DND-41 (cell line): ENCODE results near the gene CHCHD3.
A peak's percentile ranks its signal among the peaks of the same experiment; 100 is the strongest.

Source experiments
- ATAC-seq: fragments of 200-7000 bp; cut with Tn5 transposase; 3 replicates; pipeline ENCODE4 v1.9.1; 2021; ENCODE audit warnings: low read depth; ENCODE audit not compliant: insufficient read depth
- DNase-seq: peaks from one replicate; pipeline ENCODE4 v3.0.0-alpha.2; 2020
- H2AFZ ChIP-seq: 2 replicates; pipeline ENCODE4 v1.6.0; 2012; ENCODE audit warnings: low read depth, low read length
- H3K27ac ChIP-seq: 2 replicates; pipeline ENCODE4 v1.5.1; 2012; ENCODE audit warnings: low read length, inconsistent platforms
- H3K27me3 ChIP-seq: fragments of 200-600 bp; sonication (generic); 2 replicates; pipeline ENCODE4 v1.6.0; 2012; ENCODE audit warnings: low read length, mild to moderate bottlenecking, inconsistent platforms; ENCODE audit not compliant: insufficient read depth, poor library complexity
- H3K36me3 ChIP-seq: 2 replicates; pipeline ENCODE4 v1.5.1; 2012; ENCODE audit warnings: low read length, inconsistent platforms; ENCODE audit not compliant: insufficient read depth
- H3K4me1 ChIP-seq: 2 replicates; pipeline ENCODE4 v1.5.1; 2012; ENCODE audit warnings: mild to moderate bottlenecking, low read length; ENCODE audit not compliant: insufficient read depth
- H3K4me2 ChIP-seq: 2 replicates; pipeline ENCODE4 v1.6.0; 2012; ENCODE audit warnings: mild to moderate bottlenecking, moderate library complexity, low read length, inconsistent platforms; ENCODE audit not compliant: insufficient read depth
- H3K4me3 ChIP-seq, 2 experiments: fragments of 200-600 bp in 1 of 2; shearing (Covaris generic) in 1 of 2; 2 replicates each; pipeline ENCODE4 v1.5.1; 2012 to 2016; ENCODE audit warnings: inconsistent platforms in 2 of 2, low read length in 2 of 2, mild to moderate bottlenecking in 2 of 2, low read depth in 1 of 2, moderate library complexity in 1 of 2
- H3K79me2 ChIP-seq: 2 replicates; pipeline ENCODE4 v1.6.0; 2012; ENCODE audit warnings: low read length, inconsistent platforms; ENCODE audit not compliant: insufficient read depth
- H3K9ac ChIP-seq: 2 replicates; pipeline ENCODE4 v1.6.0; 2012; ENCODE audit warnings: low read depth, mild to moderate bottlenecking, inconsistent platforms, low read length, moderate library complexity
- H3K9me3 ChIP-seq: 2 replicates; pipeline ENCODE4 v1.5.1; 2012; ENCODE audit warnings: low read length, moderate library complexity, mild to moderate bottlenecking, inconsistent platforms; ENCODE audit not compliant: insufficient read depth, severe bottlenecking
- H4K20me1 ChIP-seq: 2 replicates; pipeline ENCODE4 v1.6.0; 2012; ENCODE audit warnings: low read length; ENCODE audit not compliant: insufficient read depth
- CTCF ChIP-seq: IDR thresholded peaks from 2 replicates; pipeline ENCODE4 v1.5.1; 2012; ENCODE audit warnings: borderline replicate concordance, low read length, moderate library complexity, mild to moderate bottlenecking; ENCODE audit not compliant: poor library complexity, severe bottlenecking; ENCODE audit errors: extremely low read depth
- EZH2 ChIP-seq: IDR thresholded peaks from 3 replicates; pipeline ENCODE4 v1.6.1; 2012; ENCODE audit warnings: borderline replicate concordance, low read depth, mild to moderate bottlenecking, moderate library complexity, low read length, inconsistent platforms; ENCODE audit not compliant: severe bottlenecking

Gene CHCHD3

DNA sequence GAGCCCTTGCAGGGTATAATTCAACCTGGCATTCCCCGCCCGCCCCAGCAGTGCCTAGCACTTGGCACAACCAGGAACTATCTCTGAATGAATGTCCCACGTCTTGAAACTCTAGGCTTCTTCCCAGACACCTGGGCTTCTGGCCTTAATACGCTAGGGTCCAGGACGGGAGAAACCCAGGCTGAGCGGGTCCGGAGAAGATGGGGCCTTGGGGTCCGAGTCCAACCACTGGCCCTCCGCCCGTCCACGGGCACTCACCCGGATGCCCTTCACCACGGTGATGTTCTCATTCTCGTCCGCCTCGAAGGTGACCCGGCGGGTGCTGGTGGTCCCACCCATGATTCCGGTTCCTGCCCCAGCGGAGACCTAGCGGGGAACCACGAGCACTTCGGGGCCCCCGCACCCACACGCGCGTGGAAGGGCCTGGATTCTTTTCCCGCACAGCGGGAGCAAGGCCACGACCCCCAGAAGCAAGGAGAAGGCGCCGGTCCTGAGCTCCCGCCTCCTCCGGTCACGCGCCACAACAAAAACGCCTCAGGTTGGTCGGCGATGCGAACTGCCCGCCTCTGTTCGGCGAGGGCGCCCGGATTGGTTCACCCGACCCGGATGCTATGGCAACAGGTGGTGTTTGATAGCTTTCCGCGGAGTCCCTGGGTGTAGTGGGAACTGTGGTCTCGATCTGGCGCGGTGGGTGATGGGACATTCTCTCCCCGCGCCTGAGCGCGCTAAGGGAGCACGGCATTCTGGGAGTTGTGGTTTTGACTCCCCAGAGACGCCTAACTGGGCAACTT, at the start of gene CHCHD3:
Gene CHCHD3, minus strand, starts transcription at position 492 of the 791 bp plus-strand sequence. Its CDS starts 153 bp downstream, at position 339.
- Histone ChIP-seq H4K20me1 (peaks cover 31% of the 10 kb centered on the region), H3K4me2 (peak within 1 kb of the TSS; percentile 92), H3K79me2 (peaks cover 51% of the 10 kb centered on the region), H3K36me3 (peaks cover 15% of the 10 kb centered on the region), H3K4me1 (peaks cover 28% of the 10 kb centered on the region), H3K27ac (peak within 1 kb of the TSS; percentile 85), H3K4me3 (peak within 1 kb of the TSS; percentile 95 to 96), H3K9ac (peak within 1 kb of the TSS; percentile 89), H2AFZ (peak within 1 kb of the TSS; percentile 88), H3K9me3 (no peaks in the 10 kb centered on the region), H3K27me3 (no peaks in the 10 kb centered on the region)
- DNase-seq: peak; percentile 99
- TF ChIP-seq EZH2: no peak
- TF ChIP-seq CTCF: no peak
- peak; percentile 98 for ATAC-seq

DNA sequence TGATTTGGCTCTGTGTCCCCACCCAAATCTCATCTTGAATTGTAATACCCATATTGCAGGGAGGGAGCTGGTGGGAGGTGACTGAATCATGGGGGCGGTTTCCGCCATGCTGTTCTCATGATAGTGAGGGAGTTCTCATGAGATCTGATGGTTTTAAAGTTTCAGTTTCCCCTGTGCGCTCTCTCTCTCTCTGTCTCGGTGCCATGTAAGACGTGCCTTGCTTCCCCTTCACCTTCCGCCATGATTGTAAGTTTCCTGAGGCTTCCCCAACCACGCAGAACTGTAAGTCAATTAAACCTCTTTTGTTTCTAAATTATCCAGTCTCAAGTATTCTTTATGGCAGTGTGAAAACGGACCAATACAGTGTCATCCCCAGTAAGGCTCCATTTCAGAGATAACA, 48.3 kb upstream of the CHCHD3 start:
- Histone ChIP-seq H3K4me1 (no peaks in the 10 kb centered on the region), H3K36me3 (no peaks in the 10 kb centered on the region), H3K27ac (no peak overlapping the region), H3K4me3 (no peak overlapping the region), H2AFZ (no peak overlapping the region), H4K20me1 (no peaks in the 10 kb centered on the region), H3K27me3 (no peaks in the 10 kb centered on the region), H3K79me2 (no peaks in the 10 kb centered on the region), H3K9ac (no peak overlapping the region), H3K9me3 (no peaks in the 10 kb centered on the region), H3K4me2 (no peak overlapping the region)
- no peak for ATAC-seq
- no peak for DNase-seq
- no peak for TF ChIP-seq CTCF

DNA sequence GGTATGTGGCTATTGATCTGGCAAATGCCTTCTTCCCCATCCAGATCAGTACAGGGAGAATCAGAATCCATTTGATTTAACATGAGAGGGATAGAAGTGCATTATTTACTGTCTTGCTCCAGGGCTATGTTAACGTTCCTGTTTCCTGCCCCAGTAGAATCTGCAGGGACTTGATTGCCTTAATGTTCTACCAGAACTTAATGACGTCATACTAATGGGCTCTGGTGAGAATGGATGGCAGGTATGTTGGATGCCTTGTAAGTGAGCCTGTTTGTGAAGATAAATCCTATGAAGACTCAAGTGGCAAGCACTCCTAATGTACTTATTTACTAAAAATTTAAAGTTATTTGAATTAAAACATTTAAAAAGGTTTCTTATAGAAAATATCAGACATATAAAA, 44.5 kb upstream of the CHCHD3 start:
- DNase-seq (no peak), ATAC-seq (no peak)
- no peaks in the 10 kb centered on the region for H3K9me3 ChIP-seq
- TF ChIP-seq CTCF (no peak), EZH2 (no peak)
- no peak overlapping the region for H3K27ac ChIP-seq
- H4K20me1 ChIP-seq: no peaks in the 10 kb centered on the region
- no peak overlapping the region for H2AFZ ChIP-seq
- H3K4me1 ChIP-seq: no peaks in the 10 kb centered on the region
- H3K4me3 ChIP-seq: no peak overlapping the region
- no peak overlapping the region for H3K9ac ChIP-seq
- no peaks in the 10 kb centered on the region for H3K27me3 ChIP-seq
- H3K79me2 ChIP-seq: no peaks in the 10 kb centered on the region
- H3K4me2 ChIP-seq: no peak overlapping the region
- H3K36me3 ChIP-seq: no peaks in the 10 kb centered on the region

- Histone ChIP-seq H3K4me3 (no peak overlapping the region), H3K27ac (no peak overlapping the region), H3K36me3 (no peaks in the 10 kb centered on the region), H4K20me1 (no peaks in the 10 kb centered on the region), H3K9ac (no peak overlapping the region), H3K4me1 (no peaks in the 10 kb centered on the region), H3K27me3 (no peaks in the 10 kb centered on the region), H3K9me3 (no peaks in the 10 kb centered on the region), H3K4me2 (no peak overlapping the region), H2AFZ (no peak overlapping the region), H3K79me2 (no peaks in the 10 kb centered on the region)
- no peak for TF ChIP-seq EZH2
- no peak for TF ChIP-seq CTCF
- DNase-seq (no peak), ATAC-seq (no peak)
Observed at GRCh38 chr7:133124974-133125373, 43.1 kb upstream of the CHCHD3 start.
